ENCODE results near the gene PHF20. TPM values are rescaled to one million over a fixed set of nuclear protein-coding genes. Genes with fewer than 3 reads are reported as not detected.

Gene PHF20
- total RNA-seq, 1 donor from 2014 or later, result 44.6 TPM

- Mint-ChIP-seq H3K4me3 (ENCODE audit: unreplicated experiment) (no peak overlapping the region), H3K4me1 (ENCODE audit: low read depth) (peaks cover 11% of the 10 kb centered on the region), H3K36me3 (ENCODE audit: low read depth) (no peaks in the 10 kb centered on the region), H3K9me3 (ENCODE audit: low read depth) (no peaks in the 10 kb centered on the region), H3K27me3 (ENCODE audit: low read depth) (no peaks in the 10 kb centered on the region), H3K27ac (ENCODE audit: unreplicated experiment) (no peak overlapping the region)
- DNase-seq (ENCODE audit: low spot score), result peak; percentile 24
- TF ChIP-seq CTCF (IDR thresholded peaks at IDR 0.05), result no peak
Measured at GRCh38 chr20:35788796-35789195, 17.0 kb downstream of the PHF20 start.

- no peak for DNase-seq (ENCODE audit: low spot score)
- H3K9me3 Mint-ChIP-seq (ENCODE audit: low read depth), result no peaks in the 10 kb centered on the region
- H3K4me1 Mint-ChIP-seq (ENCODE audit: low read depth), result peaks cover 11% of the 10 kb centered on the region
- H3K27me3 Mint-ChIP-seq (ENCODE audit: low read depth), result no peaks in the 10 kb centered on the region
- no peak for TF ChIP-seq CTCF (IDR thresholded peaks at IDR 0.05)
- no peak overlapping the region for H3K27ac Mint-ChIP-seq (ENCODE audit: unreplicated experiment)
- no peak overlapping the region for H3K4me3 Mint-ChIP-seq (ENCODE audit: unreplicated experiment)
- no peaks in the 10 kb centered on the region for H3K36me3 Mint-ChIP-seq (ENCODE audit: low read depth)
Measured at GRCh38 chr20:35791097-35791496, 19.3 kb downstream of the PHF20 start.

GRCh38 chr20:35791821-35792220, 20.0 kb downstream of the PHF20 start:
- Mint-ChIP-seq H3K36me3 (ENCODE audit: low read depth) (no peaks in the 10 kb centered on the region), H3K27ac (ENCODE audit: unreplicated experiment) (peak overlapping the region; percentile 78), H3K27me3 (ENCODE audit: low read depth) (no peaks in the 10 kb centered on the region), H3K4me3 (ENCODE audit: unreplicated experiment) (no peak overlapping the region), H3K9me3 (ENCODE audit: low read depth) (no peaks in the 10 kb centered on the region), H3K4me1 (ENCODE audit: low read depth) (peaks cover 11% of the 10 kb centered on the region)
- no peak for TF ChIP-seq CTCF (IDR thresholded peaks at IDR 0.05)
- DNase-seq (ENCODE audit: low spot score), result no peak

- H3K27ac Mint-ChIP-seq (ENCODE audit: unreplicated experiment), result no peak overlapping the region
- no peak for TF ChIP-seq CTCF (IDR thresholded peaks at IDR 0.05)
- no peaks in the 10 kb centered on the region for H3K9me3 Mint-ChIP-seq (ENCODE audit: low read depth)
- peaks cover 11% of the 10 kb centered on the region for H3K4me1 Mint-ChIP-seq (ENCODE audit: low read depth)
- H3K36me3 Mint-ChIP-seq (ENCODE audit: low read depth), result no peaks in the 10 kb centered on the region
- no peaks in the 10 kb centered on the region for H3K27me3 Mint-ChIP-seq (ENCODE audit: low read depth)
- DNase-seq (ENCODE audit: low spot score), result peak; percentile 15
- H3K4me3 Mint-ChIP-seq (ENCODE audit: unreplicated experiment), result no peak overlapping the region
Measured at GRCh38 chr20:35792740-35793139, 20.9 kb downstream of the PHF20 start.

GRCh38 chr20:35796571-35796970, 24.8 kb downstream of the PHF20 start:
- Mint-ChIP-seq H3K4me1 (ENCODE audit: low read depth) (peaks cover 10% of the 10 kb centered on the region), H3K27me3 (ENCODE audit: low read depth) (no peaks in the 10 kb centered on the region), H3K4me3 (ENCODE audit: unreplicated experiment) (no peak overlapping the region), H3K36me3 (ENCODE audit: low read depth) (peaks cover under 1% of the 10 kb centered on the region), H3K9me3 (ENCODE audit: low read depth) (no peaks in the 10 kb centered on the region), H3K27ac (ENCODE audit: unreplicated experiment) (no peak overlapping the region)
- DNase-seq (ENCODE audit: low spot score), result no peak
- no peak for TF ChIP-seq CTCF (IDR thresholded peaks at IDR 0.05)
